ENCODE results near the gene ZRANB1.
"Not testable (repeated sequence)": the region's sequence is repeated elsewhere in the genome, so short reads cannot be mapped to it uniquely, and the experiment has no call there.

ZRANB1 gene

DNA sequence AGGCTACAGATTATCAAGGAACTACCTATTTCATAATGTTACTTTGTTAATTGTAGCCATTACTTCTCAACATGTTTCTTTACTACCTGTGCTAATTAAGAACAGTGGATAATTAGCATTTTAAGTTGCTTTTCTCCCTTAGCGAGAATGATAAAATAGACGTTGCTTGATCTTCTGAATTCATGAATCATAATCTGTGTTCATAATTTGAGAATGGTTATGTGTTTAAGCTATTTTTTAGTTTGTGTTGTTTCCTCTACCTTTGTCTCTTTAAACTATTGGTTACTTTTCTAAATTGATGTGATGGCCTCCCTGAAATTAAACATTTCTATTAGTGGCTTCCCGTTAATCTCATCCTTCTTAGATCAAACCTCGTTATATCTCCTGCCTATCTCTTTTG is at the start of gene ZRANB1:
Gene ZRANB1 (plus strand): TSS at position 301 of the 400 bp plus-strand sequence. CDS start 371 bp downstream, outside the sequence.
- no peak for DNase-seq

DNA sequence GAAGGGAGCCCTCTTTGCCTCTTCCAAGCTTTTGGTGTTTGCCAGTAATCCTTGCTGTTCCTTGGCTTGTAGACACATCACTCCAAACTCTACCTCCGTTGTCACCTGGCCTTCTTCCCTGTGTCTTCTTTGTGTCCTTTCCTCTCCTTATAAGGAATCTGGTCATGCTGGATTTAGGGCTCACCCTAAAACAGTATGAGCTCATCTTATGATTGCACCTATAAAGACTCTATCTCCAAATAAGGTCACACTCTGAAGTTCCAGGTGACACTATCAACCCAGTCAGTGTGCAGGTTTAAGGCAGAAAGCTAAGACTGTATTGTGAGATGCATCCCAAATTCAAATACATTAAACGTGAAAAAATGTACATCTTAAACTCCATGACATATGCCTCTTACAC is 49.0 kb upstream of the ZRANB1 start:
- no peak for DNase-seq

DNA sequence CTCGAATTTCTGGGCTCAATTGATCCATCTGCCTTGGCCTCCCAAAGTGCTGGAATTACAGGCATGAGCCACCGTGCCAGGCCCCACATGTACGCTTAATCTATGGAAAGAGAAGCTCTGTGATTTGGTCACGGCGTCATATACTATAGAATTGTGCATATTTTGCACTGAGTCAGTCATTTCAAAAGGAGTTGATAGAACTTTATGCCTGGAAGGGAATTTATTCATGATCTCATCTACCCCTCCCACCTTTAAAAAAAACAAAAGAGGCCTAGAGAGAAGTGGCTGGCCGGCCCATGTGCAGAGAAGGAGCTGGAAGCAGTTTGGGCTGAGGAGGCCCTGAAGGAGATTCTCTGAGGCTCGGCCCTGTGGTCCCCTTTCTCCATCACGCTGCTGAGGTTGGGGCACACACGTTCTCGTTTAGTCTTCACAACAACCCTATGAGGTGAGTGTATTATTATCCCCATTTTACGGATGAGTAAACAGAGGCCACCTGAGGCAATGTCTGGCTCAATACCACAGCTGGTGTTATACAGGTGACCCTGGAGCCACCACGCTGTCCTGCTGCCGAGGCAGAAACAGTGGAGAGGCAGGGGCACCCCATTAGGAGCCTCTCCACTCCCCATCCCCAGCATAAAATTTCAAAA is 47.2 kb upstream of the ZRANB1 start:
- no peak for DNase-seq

DNA sequence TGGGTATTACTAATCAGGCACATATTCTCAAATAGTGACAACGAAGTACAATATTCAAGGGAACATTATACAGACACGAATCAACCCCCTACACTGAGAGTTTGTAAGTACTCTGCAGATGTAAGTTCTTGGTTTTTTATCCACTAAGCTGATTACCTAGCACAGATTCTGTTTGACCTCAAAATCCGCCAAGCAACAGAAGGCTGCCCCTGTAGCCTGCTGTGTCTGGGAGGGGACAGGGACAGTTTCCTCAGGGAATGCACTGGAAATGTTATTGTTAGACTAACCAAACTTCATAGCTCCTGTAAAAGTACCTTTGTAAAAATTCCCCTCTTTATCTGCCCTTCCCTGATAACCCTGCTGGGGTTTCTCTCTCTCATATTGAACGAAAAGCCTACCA is 45.2 kb upstream of the ZRANB1 start:
- no peak for DNase-seq

DNA sequence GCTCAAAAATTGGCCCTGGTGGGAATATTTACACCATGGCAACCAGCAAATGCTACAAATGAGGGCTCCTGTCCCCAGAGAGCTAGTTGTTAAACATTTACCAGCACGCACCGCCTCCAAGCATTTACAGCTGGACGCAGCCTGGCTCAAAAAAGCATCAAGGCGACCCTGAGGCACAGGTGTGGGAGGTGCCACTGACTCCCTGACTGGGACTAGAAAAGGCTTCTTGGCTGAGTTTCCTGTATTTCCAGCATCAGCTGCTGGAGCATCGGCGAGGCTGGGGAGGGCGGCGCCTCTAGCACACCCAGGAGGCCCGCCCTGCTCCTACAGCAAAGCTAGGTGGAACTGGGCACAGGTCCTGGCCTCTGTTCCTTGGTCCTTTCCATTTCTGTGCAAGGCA is 43.5 kb upstream of the ZRANB1 start:
- no peak for DNase-seq

DNA sequence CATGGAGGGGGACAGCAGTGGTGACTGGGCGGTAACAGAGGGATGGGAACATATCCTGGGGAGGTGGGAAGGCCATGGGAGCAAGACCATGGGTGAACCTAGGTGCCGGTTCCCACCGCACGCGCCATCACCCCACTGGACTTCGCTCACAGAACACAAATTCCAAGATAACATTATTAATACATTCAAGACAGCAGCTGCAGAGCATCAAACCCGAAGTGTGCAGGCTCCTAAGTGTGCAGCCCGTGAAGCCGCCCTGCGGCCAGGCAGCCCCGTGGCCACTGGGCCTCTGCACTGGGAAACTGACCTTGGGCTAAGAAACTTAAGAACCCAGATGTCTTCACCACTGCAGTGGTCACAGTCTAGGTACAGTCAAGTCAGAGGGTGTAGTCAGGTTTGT is 42.8 kb upstream of the ZRANB1 start:
- DNase-seq, result no peak

DNA sequence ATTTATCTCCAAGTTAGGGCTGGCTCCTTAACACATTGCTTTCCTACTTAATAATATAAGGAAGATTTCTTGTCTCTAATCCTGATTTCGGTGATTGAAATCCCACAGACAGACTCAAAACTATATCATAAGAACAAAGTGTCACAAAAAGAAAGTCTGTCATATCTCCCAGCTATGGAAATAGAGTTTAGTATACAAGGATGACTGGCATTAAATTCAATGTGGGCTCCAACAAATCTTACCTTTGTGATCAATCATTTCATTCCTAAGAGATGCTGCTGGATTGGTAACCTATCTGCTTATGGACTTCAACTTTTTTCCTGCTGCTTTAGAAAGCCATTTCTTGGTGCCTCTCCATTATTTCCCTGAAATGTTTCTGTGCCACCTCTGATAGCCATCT is 39.5 kb upstream of the ZRANB1 start:
- DNase-seq, result no peak

DNA sequence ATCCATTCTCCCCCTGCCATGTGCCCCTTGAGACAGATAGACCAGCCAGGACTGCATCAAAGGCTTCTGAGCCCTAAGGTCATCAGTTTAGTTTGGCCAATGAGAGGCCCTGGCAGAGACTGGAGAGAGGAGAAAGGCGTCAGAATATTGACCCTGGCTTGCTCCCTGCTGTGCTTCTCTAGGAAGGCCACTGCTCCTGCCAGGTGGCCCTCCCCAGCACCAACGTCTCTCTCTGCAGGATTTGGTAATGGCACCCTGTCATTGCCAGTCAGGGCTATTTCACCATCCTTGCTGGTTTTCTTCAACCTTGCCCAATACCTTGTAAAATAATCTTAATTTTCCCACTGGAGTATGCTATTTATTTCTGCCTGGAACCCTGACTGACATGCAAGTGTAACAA is 38.8 kb upstream of the ZRANB1 start:
- DNase-seq, result no peak

DNA sequence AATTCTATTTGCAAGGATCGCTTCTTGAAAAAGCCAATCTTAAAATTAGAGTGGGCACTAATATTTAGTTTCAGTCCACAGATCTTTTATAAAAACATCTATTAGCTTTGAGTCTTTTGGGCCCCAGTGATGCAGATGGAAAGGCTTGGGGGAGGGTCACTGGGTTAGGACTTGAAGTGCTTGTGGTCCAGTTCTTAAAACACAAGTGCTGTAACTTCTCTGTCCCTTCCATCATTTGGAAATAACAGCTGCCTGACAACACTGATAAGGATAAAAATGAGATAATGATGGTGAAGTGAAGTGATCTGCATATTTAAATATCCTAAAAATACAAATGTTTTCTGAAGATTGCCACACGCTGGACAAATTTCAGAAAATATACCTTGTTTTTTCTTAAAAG is 37.1 kb upstream of the ZRANB1 start:
- DNase-seq, result no peak

DNA sequence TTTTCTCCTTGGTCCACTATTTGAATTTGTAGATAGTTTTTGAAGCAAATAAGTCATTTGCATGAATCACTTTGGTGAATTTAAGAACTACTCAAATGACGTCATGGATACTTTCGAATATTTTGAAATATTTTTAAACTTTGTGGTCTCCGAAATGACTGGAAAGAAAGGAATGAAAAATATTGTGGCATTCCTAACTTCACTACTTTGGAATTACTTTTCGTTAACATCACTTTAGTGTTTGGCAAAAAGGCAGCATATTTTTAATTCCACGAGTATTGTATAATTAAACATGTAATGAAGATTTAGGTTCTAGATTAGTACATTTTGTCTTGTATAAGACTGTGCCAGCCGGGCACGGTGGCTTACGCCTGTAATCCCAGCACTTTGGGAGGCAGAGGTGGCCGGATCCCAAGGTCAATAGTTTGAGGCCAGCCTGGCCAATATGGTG is 35.3 kb upstream of the ZRANB1 start:
- no peak for DNase-seq

DNA sequence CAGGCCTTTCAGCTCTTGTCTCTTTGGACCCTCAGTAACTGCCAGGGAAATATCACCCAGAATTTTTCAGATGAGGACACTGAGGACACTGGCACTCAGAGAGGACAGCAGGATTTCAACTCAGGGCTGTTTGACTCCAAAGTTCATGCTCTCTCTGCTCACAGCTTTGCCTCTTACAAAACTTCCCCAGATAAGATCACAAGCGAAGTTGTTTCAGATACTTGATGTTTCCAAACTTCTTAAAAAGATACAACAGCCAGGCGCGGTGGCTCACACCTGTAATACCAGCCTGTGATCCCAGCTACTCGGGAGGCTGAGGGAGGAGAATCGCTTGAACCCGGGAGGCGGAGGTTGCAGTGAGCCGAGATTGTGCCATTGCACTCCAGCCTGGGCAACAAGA is 32.4 kb upstream of the ZRANB1 start:
- DNase-seq, result no peak

DNA sequence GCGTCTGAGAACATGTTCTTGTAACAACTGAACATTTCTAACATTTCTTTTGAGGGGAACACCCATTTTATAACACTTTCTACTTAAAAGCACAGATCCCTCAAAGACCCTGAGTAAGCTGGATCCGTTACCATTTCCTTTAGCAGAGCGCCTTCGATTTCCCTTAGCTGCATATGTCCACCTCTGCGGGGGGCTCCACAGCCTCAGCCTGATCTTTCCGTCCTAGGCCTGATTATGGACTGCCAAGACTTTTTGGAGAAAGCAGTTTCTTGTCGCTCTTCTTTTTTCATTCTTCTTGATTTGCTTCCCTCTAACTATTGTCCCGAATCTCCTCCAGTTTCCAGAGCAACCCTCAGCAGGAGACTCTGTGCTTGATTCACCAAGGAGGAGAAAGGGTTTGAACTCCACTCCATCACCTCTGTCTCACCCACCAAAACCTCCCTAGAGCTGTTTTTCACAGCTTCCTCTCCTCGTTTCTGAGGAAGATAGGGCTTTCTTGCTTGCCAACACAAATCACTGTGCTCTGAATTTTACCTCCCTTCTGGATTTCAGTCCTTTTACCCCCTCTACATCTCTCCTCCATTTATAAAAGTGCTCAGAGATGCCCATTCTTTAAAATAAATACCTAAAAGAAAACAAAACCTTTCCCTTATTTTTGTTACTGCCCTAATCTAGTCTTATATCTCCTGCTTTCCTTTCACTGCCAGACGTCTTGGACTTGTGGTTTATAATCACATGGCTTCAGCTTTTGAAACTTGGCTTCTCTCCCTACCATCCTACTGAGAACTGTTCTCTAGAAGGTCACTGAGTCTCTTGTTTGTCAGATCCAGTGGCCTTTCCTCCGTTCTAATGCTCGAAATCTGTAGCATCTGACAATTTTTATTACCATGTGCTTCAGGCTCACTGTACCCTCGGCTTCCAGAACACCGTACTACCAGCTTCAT is 30.5 kb upstream of the ZRANB1 start:
- no peak for DNase-seq

DNA sequence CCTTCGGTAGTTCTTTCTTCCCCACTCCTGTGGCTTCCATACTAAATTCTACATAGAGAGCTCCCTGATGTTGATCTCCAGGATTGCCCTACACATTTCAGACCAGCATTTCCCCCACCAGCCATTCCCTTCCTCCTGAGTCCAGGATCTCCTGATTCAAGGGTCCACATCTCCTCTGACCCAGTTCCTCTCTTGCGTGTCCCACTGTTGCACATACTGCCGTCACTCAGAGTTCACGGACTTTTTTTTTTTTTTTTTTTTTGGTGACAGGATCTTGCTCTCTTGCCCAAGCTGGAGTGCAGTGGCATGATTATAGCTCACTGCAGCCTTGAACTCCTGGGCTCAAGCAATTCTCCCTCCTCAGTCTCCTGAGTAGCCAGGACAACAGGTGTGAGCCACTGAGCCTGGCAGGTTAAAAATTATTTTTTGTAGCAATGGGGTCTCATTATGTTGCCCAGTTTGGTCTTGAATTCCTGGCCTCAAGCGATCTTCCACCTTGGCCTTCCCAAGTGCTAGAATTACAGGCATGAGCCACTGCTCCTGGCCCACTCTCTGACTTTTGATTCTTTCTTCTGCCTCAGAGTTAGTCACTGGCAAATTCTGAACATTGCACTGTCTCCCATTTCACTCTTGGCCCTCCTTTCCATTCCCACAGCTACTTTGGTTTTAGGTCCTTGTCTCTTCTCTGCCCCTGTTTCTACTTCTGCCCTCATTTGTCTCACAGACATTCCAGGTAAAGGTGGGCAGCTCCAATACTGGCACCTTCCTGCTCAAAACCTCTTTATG is 29.6 kb upstream of the ZRANB1 start:
- no peak for DNase-seq

DNA sequence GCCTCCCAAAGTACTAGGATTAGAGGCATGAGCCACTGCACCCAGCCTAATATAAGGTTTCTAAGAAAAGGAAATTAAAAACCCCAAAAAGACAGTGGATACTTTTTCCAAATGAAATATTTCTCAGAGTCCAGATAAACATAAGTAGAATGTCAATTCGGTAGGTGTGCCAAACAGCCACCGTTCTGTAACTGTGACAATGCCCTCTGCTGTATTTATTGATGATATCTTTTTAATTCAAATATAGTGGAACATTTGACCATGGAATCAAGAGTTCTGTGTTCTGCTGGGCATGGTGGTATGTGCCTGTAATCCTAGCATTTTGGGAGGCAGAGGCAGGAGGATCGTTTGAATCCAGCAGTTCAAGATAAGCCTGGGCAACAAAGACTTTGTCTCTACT is 28.8 kb upstream of the ZRANB1 start:
- no peak for DNase-seq

DNA sequence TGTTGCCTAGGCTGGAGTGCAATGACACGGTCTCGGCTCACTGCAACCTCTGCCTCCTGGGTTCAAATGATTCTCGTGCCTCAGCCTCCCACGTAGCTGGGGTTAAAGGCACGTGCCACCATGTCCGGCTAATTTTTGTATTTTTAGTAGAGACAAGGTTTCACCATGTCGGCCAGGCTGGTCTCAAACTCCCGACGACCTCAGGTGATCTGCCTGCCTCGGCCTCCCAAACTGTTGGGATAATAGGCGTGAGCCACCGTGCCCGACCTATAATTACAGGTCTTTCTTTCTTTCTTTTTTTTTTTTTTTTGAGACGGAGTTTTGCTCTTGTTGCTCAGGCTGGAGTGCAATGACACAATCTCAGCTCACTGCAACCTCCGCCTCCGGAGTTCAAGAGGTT is 27.5 kb upstream of the ZRANB1 start:
- DNase-seq, result not testable (repeated sequence)

DNA sequence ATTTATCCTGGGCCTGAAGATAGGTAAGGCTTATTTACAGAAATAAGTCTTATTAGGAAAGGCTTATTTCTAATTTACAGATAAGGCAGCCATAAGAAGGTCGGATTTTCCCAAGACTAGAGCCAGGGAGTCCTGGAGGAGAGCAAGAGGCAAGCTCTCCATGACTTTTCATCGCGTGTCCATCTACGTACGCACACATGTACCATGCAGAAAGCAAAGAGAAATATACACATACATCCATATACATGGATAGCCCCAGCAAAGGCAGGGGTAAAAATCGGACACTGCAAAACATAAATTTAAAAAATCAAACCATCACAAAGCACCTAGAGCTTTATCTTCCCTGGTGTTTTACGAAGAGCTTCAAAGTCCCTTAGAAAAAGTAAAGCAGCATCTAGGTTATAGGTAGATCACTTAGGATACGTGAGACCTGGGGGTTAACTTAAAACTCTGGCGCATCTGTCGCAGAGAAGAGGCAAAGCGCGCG is 25.8 kb upstream of the ZRANB1 start:
- peak; percentile 44 for DNase-seq

DNA sequence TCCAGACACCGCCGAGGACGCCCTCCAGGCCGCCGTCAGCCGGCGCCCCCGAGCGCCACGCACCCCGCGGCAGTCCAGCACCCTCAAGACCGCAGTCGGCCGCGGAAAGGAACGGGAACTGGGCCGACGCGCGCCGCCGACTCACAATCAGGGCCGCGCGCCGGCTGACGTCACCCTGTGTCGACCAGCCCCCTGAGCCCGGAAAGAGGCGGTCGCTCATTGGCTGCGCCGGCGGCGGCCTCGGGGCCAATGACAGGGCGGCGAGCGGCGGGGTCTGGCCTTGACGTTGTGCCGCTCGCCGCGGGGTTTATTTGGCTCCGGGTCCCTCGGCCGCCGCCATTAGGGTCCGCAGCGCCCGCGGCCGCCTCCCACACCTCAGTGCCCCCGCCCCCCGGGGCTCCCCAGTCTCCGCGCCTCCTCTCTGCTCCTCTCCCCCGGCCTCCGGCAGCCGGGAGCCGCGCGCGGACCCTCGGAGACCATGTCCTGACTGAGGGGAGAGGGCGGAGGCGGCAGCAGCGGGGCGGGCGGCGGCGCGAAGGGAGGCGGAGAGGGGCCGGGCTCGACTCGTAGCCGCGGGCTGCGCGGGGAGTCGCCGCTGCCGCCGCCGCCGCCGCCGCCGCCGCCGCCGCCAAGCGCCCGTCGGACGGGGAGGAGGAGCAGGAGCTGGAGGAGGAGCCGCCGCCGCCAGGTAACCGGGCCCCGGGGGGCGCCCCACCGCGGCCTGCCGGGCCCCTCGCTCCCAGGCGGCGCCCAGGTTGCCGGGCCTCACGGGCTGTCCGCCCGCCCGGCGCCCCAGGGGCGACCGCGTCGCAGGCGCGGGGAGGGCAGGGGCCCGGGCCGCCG is 25.1 kb upstream of the ZRANB1 start:
- DNase-seq, result peak; percentile 81

DNA sequence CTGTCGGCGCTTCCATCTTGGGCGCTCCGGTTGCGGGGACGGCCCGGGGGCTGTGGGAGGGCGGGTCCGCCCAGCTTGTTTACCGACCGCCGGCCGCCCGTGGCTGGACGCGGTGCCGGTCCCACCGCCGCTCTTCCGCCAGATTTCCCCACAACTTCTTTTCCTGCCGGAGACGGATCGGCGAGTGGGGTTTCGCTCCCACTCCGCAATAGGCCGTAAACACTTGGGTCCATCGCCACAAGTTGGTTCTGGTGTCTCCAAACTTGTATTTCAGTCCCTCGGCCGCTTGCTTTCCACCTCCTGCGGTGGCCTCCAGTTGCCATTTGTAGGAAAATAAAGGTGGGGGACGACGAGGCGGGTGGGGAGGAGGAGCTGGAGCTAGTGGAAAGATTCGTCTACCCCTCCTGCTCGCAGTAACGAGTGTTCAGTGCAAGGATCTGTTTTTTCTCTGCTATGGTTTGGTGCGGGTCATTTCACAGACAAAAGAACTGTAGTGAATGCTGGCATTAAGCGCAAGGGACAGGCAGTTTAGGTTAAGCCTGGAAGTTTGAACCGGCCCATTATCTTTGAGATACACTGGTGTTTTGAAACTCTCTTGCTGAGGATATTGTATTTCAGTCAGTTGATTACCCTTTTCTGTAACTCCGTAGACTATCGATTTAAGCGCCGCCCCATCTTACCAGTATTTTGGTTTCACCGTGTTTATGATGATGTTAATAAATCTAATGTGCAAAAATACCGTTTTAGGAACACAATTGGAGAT is 24.3 kb upstream of the ZRANB1 start:
- DNase-seq, result no peak

DNA sequence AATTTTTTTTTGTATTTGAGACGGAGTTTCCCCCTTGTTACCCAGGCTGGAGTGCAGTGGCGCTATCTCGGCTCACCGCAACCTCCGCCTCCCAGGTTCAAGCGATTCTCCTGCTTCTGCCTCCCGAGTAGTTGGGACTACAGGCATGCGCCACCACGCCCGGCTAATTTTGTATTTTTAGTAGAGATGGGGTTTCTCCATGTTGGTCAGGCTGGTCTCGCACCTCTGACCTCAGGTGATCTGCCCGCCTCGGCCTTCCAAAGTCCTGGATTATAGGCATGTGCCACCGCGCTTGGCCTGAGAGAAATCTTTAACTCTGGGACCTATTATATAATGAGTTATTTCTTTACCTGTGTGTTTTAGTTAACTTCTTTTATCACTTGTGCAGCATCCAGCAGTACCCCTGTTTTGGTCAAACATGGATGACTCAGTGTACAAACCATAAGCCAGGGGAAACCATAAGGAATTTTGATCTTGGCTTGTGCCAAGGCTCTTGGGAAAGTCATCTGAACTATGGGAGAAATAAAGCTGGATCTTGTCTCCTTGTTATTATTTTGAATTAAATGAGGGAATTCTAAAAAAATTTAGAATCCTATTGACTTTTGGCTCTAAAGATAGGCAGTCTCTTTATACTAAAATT is 23.6 kb upstream of the ZRANB1 start:
- no peak for DNase-seq

DNA sequence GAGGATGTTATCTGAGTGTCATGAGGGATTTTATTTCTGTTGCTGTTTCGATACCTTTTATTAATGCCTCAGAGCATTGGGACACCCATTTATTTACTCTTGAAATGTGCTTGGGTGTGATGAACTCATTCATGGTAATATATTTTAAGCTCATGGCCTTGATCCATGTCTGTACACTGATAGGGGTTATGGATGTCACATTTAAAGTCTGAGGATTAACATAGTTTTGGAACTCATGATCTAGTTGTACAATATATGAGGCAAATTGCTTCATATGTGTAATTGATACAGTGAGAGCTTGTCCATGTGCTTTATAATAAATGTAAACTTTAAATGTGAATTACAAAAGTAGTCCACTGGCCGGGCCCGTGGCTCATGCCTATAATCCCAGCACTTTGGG is 23.0 kb upstream of the ZRANB1 start:
- DNase-seq, result no peak

DNA sequence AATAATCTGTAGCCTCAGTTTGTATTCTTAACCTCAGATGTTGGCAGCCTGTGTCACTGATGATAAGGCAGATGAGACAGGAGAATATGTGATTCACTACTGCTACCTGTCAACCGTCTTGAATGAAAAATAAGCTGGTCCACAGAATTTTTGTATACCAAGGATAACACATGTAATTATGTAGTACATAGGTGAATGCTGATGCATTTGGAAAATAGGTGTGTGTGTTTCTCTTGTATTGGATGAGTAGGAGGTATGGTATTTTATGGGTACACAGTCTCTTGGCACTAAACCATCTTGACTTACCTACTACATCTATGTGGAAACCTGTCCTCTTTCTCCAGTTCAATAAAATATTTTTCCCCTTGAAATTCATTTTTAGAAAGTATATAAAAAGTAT is 20.7 kb upstream of the ZRANB1 start:
- no peak for DNase-seq

All from kidney glomerular epithelial cell (primary cell).